GM19239 (cell line): ENCODE data around the gene M6PR.
"Not testable (repeated sequence)": the region's sequence is repeated elsewhere in the genome, so short reads cannot be mapped to it uniquely, and the experiment has no call there.

ENCODE experiments used
- DNase-seq: peaks from one replicate; pipeline ENCODE4 v3.0.0; 2011; ENCODE audit warnings: low spot score; ENCODE audit not compliant: insufficient read length
- FAIRE-seq: peaks from 2 replicates; lab custom pipeline; 2011; peaks lifted over from hg19 to GRCh38; lab: Jason Lieb, UNC

Gene M6PR

GRCh38 chr12:8914716-8915526 is 34.5 kb downstream of the M6PR start:
- DNase-seq (peak; percentile 80), FAIRE-seq (peak; percentile 78)

- peak; percentile 86 for FAIRE-seq
Observed at GRCh38 chr12:8914033-8914715, 35.3 kb downstream of the M6PR start, which contains the start of gene PHC1. Gene PHC1 (plus strand): TSS chr12:8914509. CDS start chr12:8917678, 3,169 bp downstream.

DNA sequence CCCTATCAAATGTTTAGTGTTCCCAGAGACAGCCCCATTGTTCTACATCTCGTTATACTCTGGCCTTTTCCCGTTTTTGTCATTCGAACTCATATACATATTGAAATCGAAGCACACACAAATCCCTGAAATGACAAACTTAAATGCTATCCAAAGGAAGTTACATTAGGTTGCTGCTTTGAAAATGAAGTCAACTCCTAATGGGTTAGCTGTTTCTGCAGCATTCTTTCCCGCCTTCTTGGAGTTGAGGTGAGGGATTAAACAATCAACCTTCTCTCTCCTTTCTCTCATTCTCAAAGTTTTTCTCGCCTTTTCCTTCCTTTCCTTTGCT is 35.8 kb downstream of the M6PR start:
- DNase-seq (no peak), FAIRE-seq (no peak)

More at GRCh38 chr12:8914033-8914715, 35.3 kb downstream of the M6PR start, which contains the start of gene PHC1:
- DNase-seq = peak; percentile 65

GRCh38 chr12:8912914-8913313 is 36.5 kb downstream of the M6PR start:
- peak; percentile 14 for DNase-seq
- no peak for FAIRE-seq

- DNase-seq = no peak
Observed at GRCh38 chr12:8911606-8912268, 37.7 kb downstream of the M6PR start.

GRCh38 chr12:8909752-8910151 is 39.7 kb downstream of the M6PR start:
- FAIRE-seq = no peak
- DNase-seq = no peak

More at GRCh38 chr12:8911606-8912268, 37.7 kb downstream of the M6PR start:
- FAIRE-seq = no peak

GRCh38 chr12:8907513-8907912 is 41.9 kb downstream of the M6PR start:
- DNase-seq = no peak
- FAIRE-seq = no peak

- DNase-seq (no peak), FAIRE-seq (no peak)
Observed at GRCh38 chr12:8906266-8907180, 42.9 kb downstream of the M6PR start.

- no peak for DNase-seq
- no peak for FAIRE-seq
Observed at GRCh38 chr12:8905546-8905945, 43.9 kb downstream of the M6PR start.

GRCh38 chr12:8904665-8905064 is 44.8 kb downstream of the M6PR start:
- DNase-seq (no peak), FAIRE-seq (no peak)

DNA sequence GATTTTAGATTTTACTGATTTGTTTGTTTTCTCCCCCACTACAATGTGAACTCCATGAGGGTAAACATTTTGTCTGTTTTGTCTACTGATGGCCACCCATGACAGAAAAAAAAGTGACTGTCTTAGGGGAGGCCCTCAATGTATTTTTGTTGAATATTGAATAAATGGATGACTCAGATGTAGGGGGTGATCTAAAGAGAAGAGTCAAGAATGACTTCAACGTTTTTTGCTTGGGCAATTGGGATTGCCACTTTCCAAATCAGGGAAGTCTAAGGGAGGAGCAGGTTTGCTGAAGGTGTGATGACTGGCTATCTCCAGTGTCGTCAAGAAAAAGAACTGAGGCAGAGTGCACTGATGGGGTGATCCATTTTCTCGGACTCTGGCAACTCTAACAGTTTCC is 45.8 kb downstream of the M6PR start:
- DNase-seq (no peak), FAIRE-seq (no peak)

- FAIRE-seq, DNase-seq: not testable (repeated sequence)
Observed at GRCh38 chr12:8902703-8903102, 46.7 kb downstream of the M6PR start.

GRCh38 chr12:8899830-8900229 is 49.6 kb downstream of the M6PR start:
- FAIRE-seq (no peak), DNase-seq (no peak)

GRCh38 chr12:8897081-8897480 is 52.4 kb downstream of the M6PR start:
- no peak for FAIRE-seq
- no peak for DNase-seq

DNA sequence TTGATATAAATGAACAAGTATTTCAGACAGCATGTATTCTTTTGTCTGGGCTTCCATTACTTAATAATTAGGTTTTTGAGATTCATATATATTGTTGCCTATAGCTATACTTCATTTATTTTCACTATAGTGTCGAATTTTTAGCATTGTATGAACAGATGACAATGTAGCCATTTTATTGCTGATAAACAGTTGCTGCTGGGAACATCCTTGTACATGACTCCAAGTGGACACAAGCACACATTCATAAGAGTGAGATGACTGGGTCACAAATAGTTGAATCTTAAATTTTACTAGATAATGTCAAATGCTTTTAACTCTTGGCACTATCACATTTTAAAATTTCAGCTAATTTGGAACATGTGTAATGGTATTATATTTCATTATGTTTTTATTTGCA is 54.5 kb downstream of the M6PR start:
- FAIRE-seq = no peak
- no peak for DNase-seq

DNA sequence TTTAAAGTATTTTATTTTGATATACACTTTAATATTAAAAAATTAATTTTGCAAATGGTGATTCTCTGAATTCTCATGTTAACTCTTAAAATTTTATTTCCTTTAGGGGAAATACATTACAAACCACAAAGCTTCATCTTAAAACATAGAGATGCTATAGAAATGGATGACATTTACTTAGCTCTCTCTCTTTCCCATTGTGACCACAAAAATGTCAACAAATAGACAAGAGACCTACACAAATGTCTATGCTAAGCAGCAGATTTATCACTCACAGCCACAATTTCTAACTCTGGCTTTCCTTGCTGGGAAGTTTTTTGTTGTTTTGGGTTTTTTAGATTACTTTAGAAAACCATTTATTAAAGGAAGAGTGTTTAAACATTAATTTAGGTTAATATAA is 55.1 kb downstream of the M6PR start:
- DNase-seq = no peak
- no peak for FAIRE-seq

DNA sequence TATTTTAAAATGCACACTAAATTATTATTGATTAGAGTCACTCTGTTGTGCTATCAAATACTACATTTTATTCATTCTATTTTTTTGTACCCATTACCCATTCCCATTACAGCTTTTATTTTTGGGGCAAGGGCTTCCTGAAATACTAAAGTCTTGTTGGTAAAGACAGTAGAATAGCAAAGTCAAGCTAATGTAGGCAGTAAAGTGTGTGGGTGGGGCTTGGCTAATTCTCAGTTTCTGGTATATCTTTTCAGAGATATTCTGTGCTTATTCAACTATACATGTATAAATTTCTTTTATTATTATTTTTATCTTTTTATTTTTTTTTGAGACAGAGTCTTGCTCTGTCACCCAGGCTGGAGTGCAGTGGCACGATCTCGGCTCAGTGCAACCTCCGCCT is 57.5 kb downstream of the M6PR start:
- DNase-seq = no peak
- no peak for FAIRE-seq
